ENCODE results near the gene BAD.

Gene BAD

GRCh38 chr11:64296236-64296635 is 11.8 kb upstream of the BAD start:
- DNase-seq (ENCODE audit: low read depth in 2 of 2), result no peak

GRCh38 chr11:64295760-64296159 is 11.3 kb upstream of the BAD start:
- DNase-seq (ENCODE audit: low read depth in 2 of 2), result no peak

GRCh38 chr11:64294774-64295173 is 10.3 kb upstream of the BAD start:
- no peak for DNase-seq (ENCODE audit: low read depth in 2 of 2)

- DNase-seq (ENCODE audit: low read depth in 2 of 2), result no peak
Measured at GRCh38 chr11:64292460-64293254, 8.2 kb upstream of the BAD start.

- no peak for DNase-seq (ENCODE audit: low read depth in 2 of 2)
Measured at GRCh38 chr11:64291752-64292459, 7.4 kb upstream of the BAD start.

GRCh38 chr11:64291262-64291751 is 6.8 kb upstream of the BAD start, which contains the start of gene KCNK4:
Gene KCNK4, plus strand, starts transcription at chr11:64291302. Its CDS starts 1,717 bp downstream, at chr11:64293019.
- DNase-seq (ENCODE audit: low read depth in 2 of 2), result no peak

- no peak for DNase-seq (ENCODE audit: low read depth in 2 of 2)
Measured at GRCh38 chr11:64290352-64291261, 6.1 kb upstream of the BAD start.

- no peak for DNase-seq (ENCODE audit: low read depth in 2 of 2)
Measured at GRCh38 chr11:64289002-64289564, 4.6 kb upstream of the BAD start.

- no peak for DNase-seq (ENCODE audit: low read depth in 2 of 2)
Measured at GRCh38 chr11:64288353-64288750, 3.9 kb upstream of the BAD start.

- no peak for DNase-seq (ENCODE audit: low read depth in 2 of 2)
Measured at GRCh38 chr11:64287676-64288352, 3.3 kb upstream of the BAD start.

GRCh38 chr11:64286801-64287159 is 2.3 kb upstream of the BAD start:
- no peak for DNase-seq (ENCODE audit: low read depth in 2 of 2)

GRCh38 chr11:64285885-64286800 is 1.7 kb upstream of the BAD start:
- DNase-seq (ENCODE audit: low read depth in 2 of 2), result no peak

GRCh38 chr11:64284962-64285884 is 758 bp upstream of the BAD start, which contains the start of gene GPR137:
Gene GPR137, plus strand, starts transcription at chr11:64285848. Its CDS starts 677 bp downstream, at chr11:64286525.
- DNase-seq (ENCODE audit: low read depth in 2 of 2), result peak; percentile 82 to 85

GRCh38 chr11:64283092-64283491 is 1.4 kb downstream of the BAD start:
- no peak for DNase-seq (ENCODE audit: low read depth in 2 of 2)

GRCh38 chr11:64281957-64282770 is 2.3 kb downstream of the BAD start:
- DNase-seq (ENCODE audit: low read depth in 2 of 2), result no peak

- DNase-seq (ENCODE audit: low read depth in 2 of 2), result no peak
Measured at GRCh38 chr11:64278576-64279190, 5.8 kb downstream of the BAD start.

- no peak for DNase-seq (ENCODE audit: low read depth in 2 of 2)
Measured at GRCh38 chr11:64276653-64277431, 7.6 kb downstream of the BAD start.
